ENCODE measurements around the gene CBFA2T3.

CBFA2T3 gene

GRCh38 chr16:88830783-88831182 lies 146.2 kb downstream of the CBFA2T3 start:
- no peak for DNase-seq

GRCh38 chr16:88830258-88830657 lies 146.7 kb downstream of the CBFA2T3 start:
- no peak for DNase-seq

- DNase-seq: no peak
Measured at GRCh38 chr16:88828711-88829110, 148.3 kb downstream of the CBFA2T3 start.

- no peak for DNase-seq
Measured at GRCh38 chr16:88827727-88828126, 149.3 kb downstream of the CBFA2T3 start.

GRCh38 chr16:88826070-88826840 lies 150.8 kb downstream of the CBFA2T3 start:
- DNase-seq: no peak

- no peak for DNase-seq
Measured at GRCh38 chr16:88825146-88825545, 151.9 kb downstream of the CBFA2T3 start.

Data from NCI-H524 (cell line).